AG04450 (cell line): ENCODE results near the gene RNF113B. TPM values are rescaled to one million over a fixed set of nuclear protein-coding genes. Genes with fewer than 3 reads are reported as not detected.

Source experiments
- CTCF ChIA-PET: fragments of 300-600, 350-600 bp; formaldehyde crosslinking; extraction: SDS; loops from one replicate; lab custom pipeline; 2022; ENCODE audit warnings: antibody characterized with exemption, inconsistent platforms; lab: Charles Lee
- POLR2A ChIA-PET: fragments of 350-600 bp; formaldehyde crosslinking; extraction: SDS; loops from one replicate; lab custom pipeline; 2021; ENCODE audit warnings: antibody characterized with exemption, inconsistent platforms; lab: Yijun Ruan, JAX
- DNase-seq: peaks from one replicate; pipeline ENCODE4 v3.0.0-alpha.2; 2011; ENCODE audit warnings: low read depth, low spot score
- H3K27ac ChIP-seq: one replicate; pipeline ENCODE4 v1.5.1; 2012; ENCODE audit warnings: low read depth, low read length, control low read depth
- H3K27me3 ChIP-seq: one replicate; pipeline ENCODE4 v1.6.0; 2012; ENCODE audit warnings: low read length; ENCODE audit not compliant: control insufficient read depth, insufficient read depth
- H3K4me3 ChIP-seq: 2 replicates; pipeline ENCODE4 v1.5.1; 2011; ENCODE audit warnings: mild to moderate bottlenecking, low read depth, low read length, control low read depth
- H3K9me3 ChIP-seq: 2 replicates; pipeline ENCODE4 v1.5.1; 2012; ENCODE audit warnings: low read length; ENCODE audit not compliant: control insufficient read depth, insufficient read depth
- CTCF ChIP-seq: IDR thresholded peaks from 2 replicates; pipeline ENCODE4 v1.5.1; 2011; ENCODE audit warnings: low read depth, low read length, control low read depth, inconsistent platforms
- polyA plus RNA-seq: library from polyadenylated mRNA; depleted of rRNA; stranded (reverse); fragments of >200 nt; gene quantifications from 2 replicates; pipeline ENCODE4 v1.2.3, GENCODE V29; 2011

RNF113B gene
- polyA plus RNA-seq, 1 experiment = not detected

- ChIA-PET CTCF (no interaction called here), POLR2A (no interaction called here)
- DNase-seq = no peak
- no peak overlapping the region for H3K27ac ChIP-seq
- H3K9me3 ChIP-seq = peaks cover 2% of the 10 kb centered on the region
- H3K4me3 ChIP-seq = no peak overlapping the region
- no peak for TF ChIP-seq CTCF
- H3K27me3 ChIP-seq = no peaks in the 10 kb centered on the region
These were observed 46.7 kb upstream of the RNF113B start for GRCh38 chr13:98223741-98224140.

- H3K27ac ChIP-seq = no peak overlapping the region
- DNase-seq = no peak
- TF ChIP-seq CTCF = no peak
- CTCF ChIA-PET = interaction anchor here (0.6 kb wide), 1 partner anchor 201 kb away, joined by 3 read pairs; no protein-coding TSS in a partner anchor
- no peaks in the 10 kb centered on the region for H3K9me3 ChIP-seq
- H3K27me3 ChIP-seq = no peaks in the 10 kb centered on the region
- POLR2A ChIA-PET = no interaction called here
- H3K4me3 ChIP-seq = no peak overlapping the region
These were observed 45.7 kb upstream of the RNF113B start for GRCh38 chr13:98222816-98223215.

GRCh38 chr13:98222081-98222554, 45.0 kb upstream of the RNF113B start:
- CTCF ChIA-PET = interaction anchor here (0.6 kb wide), 1 partner anchor 200 kb away, joined by 3 read pairs; no protein-coding TSS in a partner anchor
- TF ChIP-seq CTCF = no peak

GRCh38 chr13:98221234-98221633, 44.2 kb upstream of the RNF113B start:
- CTCF ChIA-PET = no interaction called here
- no peak for TF ChIP-seq CTCF

More at GRCh38 chr13:98222081-98222554, 45.0 kb upstream of the RNF113B start:
- POLR2A ChIA-PET = interaction anchor here (0.6 kb wide), 1 partner anchor 353 kb away, joined by 3 read pairs; no protein-coding TSS in a partner anchor
- H3K4me3 ChIP-seq = no peak overlapping the region
- H3K9me3 ChIP-seq = no peaks in the 10 kb centered on the region
- no peak overlapping the region for H3K27ac ChIP-seq
- no peak for DNase-seq
- no peaks in the 10 kb centered on the region for H3K27me3 ChIP-seq

GRCh38 chr13:98220271-98220791, 43.3 kb upstream of the RNF113B start:
- Histone ChIP-seq H3K27me3 (no peaks in the 10 kb centered on the region), H3K4me3 (no peak overlapping the region), H3K9me3 (no peaks in the 10 kb centered on the region), H3K27ac (no peak overlapping the region)
- no peak for DNase-seq
- POLR2A ChIA-PET = no interaction called here
- no peak for TF ChIP-seq CTCF
- CTCF ChIA-PET = interaction anchor here (1.0 kb wide), 1 partner anchor 55 kb away, joined by 3 read pairs; no protein-coding TSS in a partner anchor

More at GRCh38 chr13:98221234-98221633, 44.2 kb upstream of the RNF113B start:
- Histone ChIP-seq H3K27me3 (no peaks in the 10 kb centered on the region), H3K4me3 (no peak overlapping the region), H3K9me3 (no peaks in the 10 kb centered on the region), H3K27ac (no peak overlapping the region)
- POLR2A ChIA-PET = interaction anchor here (0.6 kb wide), 1 partner anchor 354 kb away, joined by 3 read pairs; no protein-coding TSS in a partner anchor
- no peak for DNase-seq
